ENCODE measurements around the gene PFKFB2. TPM values are rescaled to one million over a fixed set of nuclear protein-coding genes. Genes with fewer than 3 reads are reported as not detected.

Gene PFKFB2
- total RNA-seq, 4 donors from 2014 or later: 4.0 to 16.1 (median 6.1) TPM

GRCh38 chr1:207064561-207064960 lies 11.5 kb downstream of the PFKFB2 start:
- no peak for ATAC-seq (ENCODE audit: low FRiP score)
- no peak for TF ChIP-seq CTCF (IDR thresholded peaks at IDR 0.05)
- DNase-seq (ENCODE audit: low spot score): no peak

- TF ChIP-seq CTCF (IDR thresholded peaks at IDR 0.05): no peak
- DNase-seq (ENCODE audit: low spot score): no peak
- ATAC-seq (ENCODE audit: low FRiP score): no peak
These were observed 14.1 kb downstream of the PFKFB2 start for GRCh38 chr1:207067185-207067584.

GRCh38 chr1:207067665-207068064 lies 14.6 kb downstream of the PFKFB2 start:
- TF ChIP-seq CTCF (IDR thresholded peaks at IDR 0.05): no peak
- DNase-seq (ENCODE audit: low spot score): no peak
- no peak for ATAC-seq (ENCODE audit: low FRiP score)

GRCh38 chr1:207069061-207069460 lies 16.0 kb downstream of the PFKFB2 start:
- ATAC-seq (ENCODE audit: low FRiP score) (no peak), DNase-seq (ENCODE audit: low spot score) (no peak)
- TF ChIP-seq CTCF (IDR thresholded peaks at IDR 0.05): no peak

GRCh38 chr1:207069858-207070506 lies 16.9 kb downstream of the PFKFB2 start:
- ATAC-seq (ENCODE audit: low FRiP score): no peak
- DNase-seq (ENCODE audit: low spot score): no peak
- TF ChIP-seq CTCF (IDR thresholded peaks at IDR 0.05): no peak

GRCh38 chr1:207070811-207071210 lies 17.7 kb downstream of the PFKFB2 start:
- ATAC-seq (ENCODE audit: low FRiP score) (no peak), DNase-seq (ENCODE audit: low spot score) (no peak)
- no peak for TF ChIP-seq CTCF (IDR thresholded peaks at IDR 0.05)

GRCh38 chr1:207071426-207071825 lies 18.4 kb downstream of the PFKFB2 start:
- TF ChIP-seq CTCF (IDR thresholded peaks at IDR 0.05): no peak
- DNase-seq (ENCODE audit: low spot score) (no peak), ATAC-seq (ENCODE audit: low FRiP score) (no peak)
